Activated CD4-positive, alpha-beta T cell treated with anti-CD3 and anti-CD28 coated beads, Interleukin-2, amount 50 U/mL, for 16 hours (primary cell): Measurements from ENCODE around the gene CCDC33.
A peak's percentile ranks its signal among the peaks of the same experiment; 100 is the strongest.

ENCODE experiments used
- DNase-seq: peaks from one replicate; pipeline ENCODE4 v3.0.0-alpha.2; 2020

CCDC33 gene

GRCh38 chr15:74369084-74369745, 133.1 kb downstream of the CCDC33 start:
- DNase-seq = no peak

DNA sequence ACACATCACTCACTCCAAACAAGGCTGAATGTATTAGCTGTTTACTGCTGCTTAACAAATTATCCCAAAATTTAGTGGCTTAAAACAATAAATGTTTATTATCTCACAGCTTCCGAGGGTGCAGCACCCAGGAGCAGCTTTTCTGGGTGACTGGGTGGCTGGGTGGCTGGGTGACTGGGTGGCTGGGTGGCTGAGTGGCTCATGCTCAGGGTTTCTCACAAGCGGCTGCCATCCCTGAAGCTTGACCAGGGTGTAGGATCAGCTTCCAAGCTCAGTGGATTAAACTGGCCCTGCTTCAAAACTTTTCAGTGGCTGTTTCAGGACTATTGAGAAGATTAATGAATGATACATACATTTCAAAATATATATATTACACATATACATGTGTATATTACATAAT, 133.6 kb downstream of the CCDC33 start:
- DNase-seq = no peak

DNA sequence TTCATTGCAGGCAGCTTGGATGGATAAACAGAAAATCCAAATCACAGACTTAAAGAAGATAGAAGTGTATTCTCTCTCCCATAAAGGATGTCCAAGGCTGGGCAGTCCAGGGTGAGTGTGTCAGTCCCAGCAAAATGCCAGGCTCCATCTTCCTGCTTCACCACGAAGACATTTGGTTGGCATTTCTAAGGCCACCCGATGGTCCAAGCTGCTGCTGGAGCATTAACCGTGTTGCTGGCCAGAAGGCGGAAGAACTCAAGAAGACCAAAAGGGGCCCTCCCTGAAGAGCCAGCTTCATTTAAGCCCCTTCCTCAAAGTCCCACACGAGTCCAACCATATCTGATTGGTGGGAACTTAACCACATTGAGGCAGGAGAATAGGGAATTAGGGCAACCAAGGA, 134.3 kb downstream of the CCDC33 start:
- DNase-seq = no peak

- no peak for DNase-seq
Observed at GRCh38 chr15:74373056-74373650, 137.0 kb downstream of the CCDC33 start.

GRCh38 chr15:74373731-74374647, 137.9 kb downstream of the CCDC33 start:
- DNase-seq = peak; percentile 95

DNA sequence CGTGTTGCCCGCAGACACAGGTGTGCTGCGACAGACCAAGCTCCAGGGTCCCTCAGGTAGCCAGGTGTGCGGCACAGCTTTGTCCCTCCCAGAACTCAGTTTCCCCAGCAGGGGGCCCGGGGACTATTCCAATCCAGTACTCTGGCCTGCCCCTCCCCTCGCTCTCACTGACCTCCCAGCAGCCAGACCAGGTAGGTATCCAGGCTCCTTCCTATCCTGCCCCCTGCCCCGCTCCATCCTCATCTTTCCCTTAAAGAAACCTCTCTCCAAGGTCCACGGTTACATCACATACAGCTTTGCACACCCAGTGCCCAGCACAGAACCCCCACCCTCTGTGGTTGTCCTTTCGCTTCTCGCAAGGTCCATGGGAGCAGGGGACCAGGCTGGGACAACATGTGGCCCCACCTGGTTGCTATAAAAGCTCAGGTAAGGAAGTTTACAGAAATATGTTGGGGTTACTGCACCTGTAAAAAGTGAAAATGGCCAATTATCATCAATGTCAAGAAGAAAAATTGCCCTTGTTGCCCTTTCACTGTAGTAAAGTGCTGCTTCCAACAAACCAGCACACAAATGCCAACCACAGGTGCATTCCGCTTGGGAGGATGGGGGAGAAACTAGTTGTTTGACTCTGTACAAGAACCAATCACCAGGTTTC, 138.6 kb downstream of the CCDC33 start:
- DNase-seq = no peak

DNA sequence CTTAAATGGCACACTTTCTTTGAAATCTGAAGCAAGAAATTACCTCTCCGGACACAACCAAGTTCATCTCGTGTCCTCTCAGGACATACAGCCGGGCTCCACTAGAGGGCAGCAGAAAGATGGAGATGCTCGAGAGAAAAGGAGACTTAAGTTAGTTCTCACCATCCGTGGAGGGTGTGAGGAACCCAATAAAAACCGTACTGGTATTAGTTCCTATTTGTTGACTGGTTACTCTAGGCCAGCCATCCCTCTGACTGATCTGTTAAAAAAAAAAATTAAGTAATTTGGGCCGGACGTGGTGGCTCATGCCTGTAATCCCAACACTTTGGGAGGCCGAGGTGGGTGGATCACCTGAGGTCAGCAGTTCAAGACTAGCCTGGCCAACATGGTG, 139.2 kb downstream of the CCDC33 start:
- DNase-seq = peak; percentile 90

GRCh38 chr15:74376226-74376625, 140.1 kb downstream of the CCDC33 start:
- no peak for DNase-seq

- DNase-seq = no peak
Observed at GRCh38 chr15:74376825-74377581, 140.9 kb downstream of the CCDC33 start.

GRCh38 chr15:74377831-74378766, 142.0 kb downstream of the CCDC33 start:
- DNase-seq = no peak

- DNase-seq = peak; percentile 51
Observed at GRCh38 chr15:74378848-74379247, 142.7 kb downstream of the CCDC33 start.

DNA sequence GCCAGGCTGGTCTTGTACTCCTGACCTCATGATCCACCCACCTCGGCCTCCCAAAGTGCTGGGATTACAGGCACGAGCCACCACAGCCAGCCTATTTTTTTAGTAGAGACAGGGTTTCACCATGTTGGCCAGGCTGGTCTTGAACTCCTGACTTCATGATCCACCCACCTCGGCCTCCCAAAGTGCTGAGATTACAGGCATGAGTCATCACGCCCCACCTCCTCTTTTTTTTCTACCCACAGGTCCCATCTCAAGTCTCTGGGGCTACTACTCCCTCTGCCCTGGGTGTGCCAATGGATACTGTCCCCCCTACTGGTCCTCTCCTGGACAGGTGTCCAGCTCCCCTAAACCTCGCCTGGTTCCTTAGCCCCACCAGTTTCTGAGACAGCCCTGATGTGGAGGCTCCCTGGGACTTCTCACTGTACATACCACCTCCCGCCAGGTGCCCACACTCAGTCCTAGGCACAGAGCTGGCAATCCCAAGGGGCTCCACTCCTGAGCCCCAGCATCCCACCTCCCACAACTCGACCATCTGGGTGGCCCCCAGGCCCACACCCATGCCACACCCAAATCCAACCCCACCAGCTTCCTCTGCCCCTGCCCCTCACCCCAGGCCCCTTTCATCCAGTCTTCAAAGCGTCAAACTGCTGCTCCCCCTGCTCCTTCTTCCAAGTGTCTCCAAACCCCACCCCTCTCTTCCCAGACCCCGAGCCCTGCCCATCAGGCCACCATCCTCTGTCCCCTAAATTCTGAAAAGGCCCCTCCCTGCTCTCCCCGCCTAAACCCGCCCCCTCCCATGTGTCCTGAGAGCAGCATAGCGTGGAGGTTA, 144.4 kb downstream of the CCDC33 start:
- DNase-seq = no peak

GRCh38 chr15:74381190-74381453, 145.0 kb downstream of the CCDC33 start:
- no peak for DNase-seq

DNA sequence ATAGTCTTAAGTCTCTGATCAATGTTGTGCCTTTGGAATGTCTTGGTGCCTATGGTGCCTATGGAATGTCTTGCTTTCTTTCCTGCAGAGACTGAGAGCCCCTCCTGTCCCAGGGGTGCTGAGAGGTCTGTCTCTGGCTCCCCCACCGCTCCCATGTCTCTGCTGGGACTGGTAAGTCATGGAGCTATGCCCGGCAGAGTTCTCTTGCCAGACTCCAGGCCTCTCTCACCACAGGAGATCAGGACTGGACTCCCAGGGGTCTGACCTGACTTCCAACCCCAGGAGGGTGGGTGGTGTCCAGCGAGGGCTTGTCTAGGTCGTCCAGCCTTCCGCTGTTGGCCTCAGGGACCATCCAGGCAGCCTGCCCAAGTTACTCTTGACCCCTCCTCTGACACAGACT, 145.4 kb downstream of the CCDC33 start:
- no peak for DNase-seq

- DNase-seq = peak; percentile 87
Observed at GRCh38 chr15:74382004-74382816, 146.1 kb downstream of the CCDC33 start.

DNA sequence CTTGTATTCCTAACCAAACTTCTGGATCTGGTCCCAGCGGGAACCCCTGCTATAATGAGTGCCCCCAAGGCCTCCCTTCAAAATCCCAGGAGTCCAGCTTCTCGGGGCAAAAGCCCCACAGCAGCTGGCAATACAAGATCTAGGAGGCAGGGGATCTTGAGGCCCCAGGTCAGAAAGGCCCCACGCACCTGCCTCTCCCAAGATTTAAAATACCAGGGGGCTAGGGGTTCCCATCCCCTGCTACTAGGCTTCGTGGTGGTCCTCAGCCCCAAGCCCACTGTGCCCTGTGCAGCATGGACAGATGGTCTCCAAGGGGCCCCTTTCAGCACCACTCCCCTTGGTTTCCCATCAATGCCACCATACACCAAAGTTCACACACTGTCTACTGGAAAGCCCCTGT, 147.2 kb downstream of the CCDC33 start:
- no peak for DNase-seq

DNA sequence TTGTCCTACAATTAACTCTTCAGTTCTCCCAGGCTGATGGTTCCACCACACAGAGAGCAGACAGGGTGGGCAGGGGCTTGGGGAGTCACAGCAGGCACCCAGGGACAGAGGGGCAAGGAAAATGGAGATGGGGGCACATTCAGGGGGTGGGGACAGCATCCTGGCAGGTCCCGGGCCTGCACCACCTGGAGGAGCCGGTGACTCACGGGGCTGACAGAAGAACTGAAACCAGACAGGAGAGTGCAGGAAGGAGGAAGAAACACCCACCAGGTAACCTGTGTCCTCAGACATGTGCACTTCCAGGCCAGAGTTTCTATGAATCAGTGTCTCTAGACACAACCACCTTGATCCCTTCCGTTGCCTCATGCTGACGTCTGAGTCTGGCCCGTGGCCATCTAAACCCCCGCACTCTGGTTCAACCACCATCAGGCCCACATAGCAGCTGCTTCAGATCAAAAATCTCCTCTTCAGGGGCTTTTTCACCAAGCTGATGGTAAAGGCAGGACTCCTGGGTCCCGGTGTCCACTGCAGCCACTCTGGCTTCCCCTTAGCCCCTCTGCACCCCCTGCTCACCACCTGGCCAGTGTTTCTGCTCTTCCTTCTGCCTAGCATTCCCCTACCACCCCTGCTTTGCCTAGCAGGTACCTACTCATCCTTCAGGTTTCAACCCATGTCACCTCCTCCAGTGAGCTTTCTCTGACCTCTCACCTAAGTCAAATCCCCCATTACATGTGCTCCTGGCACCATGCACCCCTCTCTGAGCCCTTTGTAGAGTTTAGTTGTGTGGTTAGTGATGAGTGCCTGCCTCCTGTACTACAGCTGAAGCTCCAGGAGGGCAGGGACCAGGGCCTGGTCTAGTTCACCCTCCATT, 147.8 kb downstream of the CCDC33 start:
- DNase-seq = peak; percentile 62

GRCh38 chr15:74384566-74384880, 148.4 kb downstream of the CCDC33 start:
- no peak for DNase-seq
